Measurements from ENCODE around the gene PHF5A.

DNA sequence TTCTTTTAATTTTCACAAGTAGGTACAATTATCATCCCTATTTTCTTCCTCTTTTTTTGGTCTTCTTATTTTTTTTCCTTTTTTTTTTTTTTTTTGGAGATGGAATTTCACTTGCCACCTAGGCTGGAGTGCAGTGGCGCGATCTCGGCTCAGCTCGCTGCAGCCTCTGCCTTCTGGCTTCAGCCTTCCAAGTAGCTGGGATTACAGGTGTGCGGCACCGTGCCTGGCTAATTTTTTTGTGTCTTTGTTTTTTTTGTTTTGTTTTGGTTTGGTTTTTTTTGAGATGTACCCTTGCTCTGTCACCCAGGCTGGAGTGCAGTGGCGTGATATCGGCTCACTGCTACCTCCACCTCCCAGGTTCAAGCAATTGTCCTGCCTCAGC lies 38.5 kb downstream of the PHF5A start:
- TF ChIP-seq, protein P1, sequence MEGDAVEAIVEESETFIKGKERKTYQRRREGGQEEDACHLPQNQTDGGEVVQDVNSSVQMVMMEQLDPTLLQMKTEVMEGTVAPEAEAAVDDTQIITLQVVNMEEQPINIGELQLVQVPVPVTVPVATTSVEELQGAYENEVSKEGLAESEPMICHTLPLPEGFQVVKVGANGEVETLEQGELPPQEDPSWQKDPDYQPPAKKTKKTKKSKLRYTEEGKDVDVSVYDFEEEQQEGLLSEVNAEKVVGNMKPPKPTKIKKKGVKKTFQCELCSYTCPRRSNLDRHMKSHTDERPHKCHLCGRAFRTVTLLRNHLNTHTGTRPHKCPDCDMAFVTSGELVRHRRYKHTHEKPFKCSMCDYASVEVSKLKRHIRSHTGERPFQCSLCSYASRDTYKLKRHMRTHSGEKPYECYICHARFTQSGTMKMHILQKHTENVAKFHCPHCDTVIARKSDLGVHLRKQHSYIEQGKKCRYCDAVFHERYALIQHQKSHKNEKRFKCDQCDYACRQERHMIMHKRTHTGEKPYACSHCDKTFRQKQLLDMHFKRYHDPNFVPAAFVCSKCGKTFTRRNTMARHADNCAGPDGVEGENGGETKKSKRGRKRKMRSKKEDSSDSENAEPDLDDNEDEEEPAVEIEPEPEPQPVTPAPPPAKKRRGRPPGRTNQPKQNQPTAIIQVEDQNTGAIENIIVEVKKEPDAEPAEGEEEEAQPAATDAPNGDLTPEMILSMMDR (conservative IDR thresholded peaks at IDR 0.05), result no peak
- TF ChIP-seq EZH2 (IDR thresholded peaks at IDR 0.05; ENCODE audit: low read depth), result no peak

Measured in PC-9 (cell line).